K562 (cell line): ENCODE measurements around the gene ERBB3. TPM values are rescaled to one million over a fixed set of nuclear protein-coding genes. Genes with fewer than 3 reads are reported as not detected.

Experiments used
- ELF1 ChIP-seq: fragments of 200-800 bp; sonication (Bioruptor generic); IDR thresholded peaks from 2 replicates; pipeline ENCODE4 v1.6.1; 2016; ENCODE audit warnings: missing genetic modification characterization, missing compliant biosample characterization
- ELF2 ChIP-seq: fragments of 250-450 bp; sonication (Bioruptor Pico); IDR thresholded peaks from 2 replicates; pipeline ENCODE4 v1.5.0; 2021; ENCODE audit warnings: mild to moderate bottlenecking
- RBM14 ChIP-seq: fragments of 200-400 bp; formaldehyde crosslinking; IDR thresholded peaks from 2 replicates; pipeline ENCODE4 v1.6.1; 2018; ENCODE audit warnings: low read depth, mild to moderate bottlenecking, low read length, moderate library complexity, borderline replicate concordance; ENCODE audit not compliant: insufficient read depth
- SIN3B ChIP-seq: fragments of 450-650 bp; IDR thresholded peaks from 2 replicates; pipeline ENCODE4 v1.6.1; 2017; ENCODE audit warnings: low read depth, mild to moderate bottlenecking, moderate library complexity
- SMAD1 ChIP-seq: fragments of 150-350 bp; IDR thresholded peaks from 2 replicates; pipeline ENCODE4 v1.6.1; 2014; ENCODE audit warnings: low read length, low read depth; ENCODE audit not compliant: partially characterized antibody
- SMARCE1 ChIP-seq: fragments of 450-650 bp; IDR thresholded peaks from 2 replicates; pipeline ENCODE4 v1.7.1; 2016; ENCODE audit warnings: mild to moderate bottlenecking
- ZC3H8 ChIP-seq: fragments of 450-650 bp; IDR thresholded peaks from 2 replicates; pipeline ENCODE4 v1.6.1; 2017
- ZNF764 ChIP-seq: fragments of 250-450 bp; sonication (Bioruptor Pico); IDR thresholded peaks from 2 replicates; pipeline ENCODE4 v1.4.0; 2020; ENCODE audit warnings: low read depth, mild to moderate bottlenecking, moderate library complexity
- polyA plus RNA-seq, 8 experiments: library from polyadenylated mRNA; depleted of rRNA in 4 of 8; stranded (reverse) in 5 of 8; unstranded in 3 of 8; fragments of >200 nt; fragmentation: Nextera tagmentation in 2 of 8; fragmentation: Illumina TruSeq in 1 of 8; extraction: Ambion mirVana in 2 of 8; extraction: Trizol in 1 of 8; gene quantifications; 2 replicates each; pipeline versions ENCODE4 v1.2.1 to v1.2.3, GENCODE V29; 2011 to 2014; ENCODE audit warnings: inconsistent platforms in 1 of 8, missing spikeins in 1 of 8
- total RNA-seq, 7 experiments: library from RNA; depleted of rRNA in 6 of 7; stranded (reverse); fragments of >200 nt in 6 of 7; fragmentation: Illumina TruSeq in 2 of 7; extraction: Trizol in 2 of 7; gene quantifications; 2 replicates each; pipeline versions ENCODE4 v1.2.1 to v1.2.3, GENCODE V29; 2011 to 2021; ENCODE audit warnings: low replicate concordance in 1 of 7
- TF ChIP-seq, protein P1 (sequence below): sonication (generic); formaldehyde crosslinking; IDR thresholded peaks from 2 replicates; pipeline ENCODE4 v1.8.1; 2023; ENCODE audit warnings: missing genetic modification reagents, mild to moderate bottlenecking, borderline replicate concordance
- TF ChIP-seq, protein P2 (sequence below): IDR thresholded peaks from 2 replicates; pipeline ENCODE4 v1.6.1; 2011; ENCODE audit warnings: borderline replicate concordance, low read depth, mild to moderate bottlenecking, moderate library complexity, low read length; ENCODE audit not compliant: insufficient read depth, poor library complexity, severe bottlenecking
- TF ChIP-seq, protein P3 (sequence below): IDR thresholded peaks from 2 replicates; pipeline ENCODE4 v1.6.1; 2011; ENCODE audit not compliant: insufficient read length; ENCODE audit errors: extremely low read depth
- TF ChIP-seq, protein P4 (sequence below): fragments of 450-650 bp; IDR thresholded peaks from 2 replicates; pipeline ENCODE4 v1.6.1; 2018; ENCODE audit warnings: mild to moderate bottlenecking, low read depth; ENCODE audit not compliant: partially characterized antibody
- TF ChIP-seq, protein P5 (sequence below), 2 experiments: fragments of 450-650 bp; IDR thresholded peaks; 2 replicates each; pipeline ENCODE4 v1.6.1; 2016

ERBB3 gene
- total and polyA plus RNA-seq, 9 of the 15 experiments (the other 6 are each of a cell fraction or from before 2014, with no cell fraction given), result 1.5 to 5.4 (median 3.8) TPM

DNA sequence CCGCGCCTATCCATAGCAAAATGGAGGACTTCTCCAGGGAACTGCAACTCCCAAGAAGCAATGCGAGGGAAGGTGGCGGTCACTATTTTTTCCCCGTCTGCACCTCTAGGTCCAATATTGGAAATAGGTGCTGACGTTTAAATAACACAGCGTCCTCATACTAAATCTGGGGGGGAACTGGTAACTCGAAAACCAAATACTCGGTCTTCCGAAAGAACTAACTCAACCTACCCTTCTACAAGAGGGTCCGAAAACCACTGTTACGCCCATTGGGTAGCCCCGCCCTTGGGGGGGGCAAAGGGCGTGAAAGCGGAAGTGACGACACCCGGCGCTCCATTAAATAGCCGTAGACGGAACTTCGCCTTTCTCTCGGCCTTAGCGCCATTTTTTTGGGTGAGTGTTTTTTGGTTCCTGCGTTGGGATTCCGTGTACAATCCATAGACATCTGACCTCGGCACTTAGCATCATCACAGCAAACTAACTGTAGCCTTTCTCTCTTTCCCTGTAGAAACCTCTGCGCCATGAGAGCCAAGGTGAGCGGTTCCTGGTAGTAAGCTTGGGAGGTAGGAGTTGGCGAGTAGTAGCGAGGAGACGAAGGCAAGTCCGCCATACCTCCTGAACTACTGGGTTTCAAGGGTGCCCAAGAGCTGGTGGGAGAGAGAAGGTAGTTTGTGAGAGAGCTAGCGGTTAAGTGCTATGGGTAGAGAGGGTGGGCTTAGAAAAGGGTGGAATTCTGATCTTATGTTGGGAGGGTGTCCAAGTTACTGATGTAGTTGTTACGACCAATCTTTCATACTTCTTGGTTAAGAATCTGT lies 36.5 kb downstream of the ERBB3 start, which contains the start of gene RPL41 (continued):
- TF ChIP-seq, protein P1, sequence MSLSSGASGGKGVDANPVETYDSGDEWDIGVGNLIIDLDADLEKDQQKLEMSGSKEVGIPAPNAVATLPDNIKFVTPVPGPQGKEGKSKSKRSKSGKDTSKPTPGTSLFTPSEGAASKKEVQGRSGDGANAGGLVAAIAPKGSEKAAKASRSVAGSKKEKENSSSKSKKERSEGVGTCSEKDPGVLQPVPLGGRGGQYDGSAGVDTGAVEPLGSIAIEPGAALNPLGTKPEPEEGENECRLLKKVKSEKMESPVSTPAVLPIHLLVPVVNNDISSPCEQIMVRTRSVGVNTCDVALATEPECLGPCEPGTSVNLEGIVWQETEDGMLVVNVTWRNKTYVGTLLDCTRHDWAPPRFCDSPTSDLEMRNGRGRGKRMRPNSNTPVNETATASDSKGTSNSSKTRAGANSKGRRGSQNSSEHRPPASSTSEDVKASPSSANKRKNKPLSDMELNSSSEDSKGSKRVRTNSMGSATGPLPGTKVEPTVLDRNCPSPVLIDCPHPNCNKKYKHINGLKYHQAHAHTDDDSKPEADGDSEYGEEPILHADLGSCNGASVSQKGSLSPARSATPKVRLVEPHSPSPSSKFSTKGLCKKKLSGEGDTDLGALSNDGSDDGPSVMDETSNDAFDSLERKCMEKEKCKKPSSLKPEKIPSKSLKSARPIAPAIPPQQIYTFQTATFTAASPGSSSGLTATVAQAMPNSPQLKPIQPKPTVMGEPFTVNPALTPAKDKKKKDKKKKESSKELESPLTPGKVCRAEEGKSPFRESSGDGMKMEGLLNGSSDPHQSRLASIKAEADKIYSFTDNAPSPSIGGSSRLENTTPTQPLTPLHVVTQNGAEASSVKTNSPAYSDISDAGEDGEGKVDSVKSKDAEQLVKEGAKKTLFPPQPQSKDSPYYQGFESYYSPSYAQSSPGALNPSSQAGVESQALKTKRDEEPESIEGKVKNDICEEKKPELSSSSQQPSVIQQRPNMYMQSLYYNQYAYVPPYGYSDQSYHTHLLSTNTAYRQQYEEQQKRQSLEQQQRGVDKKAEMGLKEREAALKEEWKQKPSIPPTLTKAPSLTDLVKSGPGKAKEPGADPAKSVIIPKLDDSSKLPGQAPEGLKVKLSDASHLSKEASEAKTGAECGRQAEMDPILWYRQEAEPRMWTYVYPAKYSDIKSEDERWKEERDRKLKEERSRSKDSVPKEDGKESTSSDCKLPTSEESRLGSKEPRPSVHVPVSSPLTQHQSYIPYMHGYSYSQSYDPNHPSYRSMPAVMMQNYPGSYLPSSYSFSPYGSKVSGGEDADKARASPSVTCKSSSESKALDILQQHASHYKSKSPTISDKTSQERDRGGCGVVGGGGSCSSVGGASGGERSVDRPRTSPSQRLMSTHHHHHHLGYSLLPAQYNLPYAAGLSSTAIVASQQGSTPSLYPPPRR (CRISPR knock-in tag), result 0 out of 2 replicates have a peak, but pooled peaks have one; percentile 24
- peak; percentile 69 for TF ChIP-seq ZNF764
- TF ChIP-seq, protein P2, sequence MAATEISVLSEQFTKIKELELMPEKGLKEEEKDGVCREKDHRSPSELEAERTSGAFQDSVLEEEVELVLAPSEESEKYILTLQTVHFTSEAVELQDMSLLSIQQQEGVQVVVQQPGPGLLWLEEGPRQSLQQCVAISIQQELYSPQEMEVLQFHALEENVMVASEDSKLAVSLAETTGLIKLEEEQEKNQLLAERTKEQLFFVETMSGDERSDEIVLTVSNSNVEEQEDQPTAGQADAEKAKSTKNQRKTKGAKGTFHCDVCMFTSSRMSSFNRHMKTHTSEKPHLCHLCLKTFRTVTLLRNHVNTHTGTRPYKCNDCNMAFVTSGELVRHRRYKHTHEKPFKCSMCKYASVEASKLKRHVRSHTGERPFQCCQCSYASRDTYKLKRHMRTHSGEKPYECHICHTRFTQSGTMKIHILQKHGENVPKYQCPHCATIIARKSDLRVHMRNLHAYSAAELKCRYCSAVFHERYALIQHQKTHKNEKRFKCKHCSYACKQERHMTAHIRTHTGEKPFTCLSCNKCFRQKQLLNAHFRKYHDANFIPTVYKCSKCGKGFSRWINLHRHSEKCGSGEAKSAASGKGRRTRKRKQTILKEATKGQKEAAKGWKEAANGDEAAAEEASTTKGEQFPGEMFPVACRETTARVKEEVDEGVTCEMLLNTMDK, result no peak
- TF ChIP-seq, protein P3, sequence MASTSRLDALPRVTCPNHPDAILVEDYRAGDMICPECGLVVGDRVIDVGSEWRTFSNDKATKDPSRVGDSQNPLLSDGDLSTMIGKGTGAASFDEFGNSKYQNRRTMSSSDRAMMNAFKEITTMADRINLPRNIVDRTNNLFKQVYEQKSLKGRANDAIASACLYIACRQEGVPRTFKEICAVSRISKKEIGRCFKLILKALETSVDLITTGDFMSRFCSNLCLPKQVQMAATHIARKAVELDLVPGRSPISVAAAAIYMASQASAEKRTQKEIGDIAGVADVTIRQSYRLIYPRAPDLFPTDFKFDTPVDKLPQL, result peak; percentile 94
- peak; percentile 71; the same call in 1 of the 2 replicates for TF ChIP-seq ZC3H8
- 0 out of 2 replicates have a peak, but pooled peaks have one; percentile 38 for TF ChIP-seq ELF2
- TF ChIP-seq, protein P4, sequence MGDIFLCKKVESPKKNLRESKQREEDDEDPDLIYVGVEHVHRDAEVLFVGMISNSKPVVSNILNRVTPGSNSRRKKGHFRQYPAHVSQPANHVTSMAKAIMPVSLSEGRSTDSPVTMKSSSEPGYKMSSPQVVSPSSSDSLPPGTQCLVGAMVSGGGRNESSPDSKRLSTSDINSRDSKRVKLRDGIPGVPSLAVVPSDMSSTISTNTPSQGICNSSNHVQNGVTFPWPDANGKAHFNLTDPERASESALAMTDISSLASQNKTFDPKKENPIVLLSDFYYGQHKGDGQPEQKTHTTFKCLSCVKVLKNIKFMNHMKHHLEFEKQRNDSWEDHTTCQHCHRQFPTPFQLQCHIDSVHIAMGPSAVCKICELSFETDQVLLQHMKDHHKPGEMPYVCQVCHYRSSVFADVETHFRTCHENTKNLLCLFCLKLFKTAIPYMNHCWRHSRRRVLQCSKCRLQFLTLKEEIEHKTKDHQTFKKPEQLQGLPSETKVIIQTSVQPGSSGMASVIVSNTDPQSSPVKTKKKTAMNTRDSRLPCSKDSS, result no peak
- TF ChIP-seq, protein P5, sequence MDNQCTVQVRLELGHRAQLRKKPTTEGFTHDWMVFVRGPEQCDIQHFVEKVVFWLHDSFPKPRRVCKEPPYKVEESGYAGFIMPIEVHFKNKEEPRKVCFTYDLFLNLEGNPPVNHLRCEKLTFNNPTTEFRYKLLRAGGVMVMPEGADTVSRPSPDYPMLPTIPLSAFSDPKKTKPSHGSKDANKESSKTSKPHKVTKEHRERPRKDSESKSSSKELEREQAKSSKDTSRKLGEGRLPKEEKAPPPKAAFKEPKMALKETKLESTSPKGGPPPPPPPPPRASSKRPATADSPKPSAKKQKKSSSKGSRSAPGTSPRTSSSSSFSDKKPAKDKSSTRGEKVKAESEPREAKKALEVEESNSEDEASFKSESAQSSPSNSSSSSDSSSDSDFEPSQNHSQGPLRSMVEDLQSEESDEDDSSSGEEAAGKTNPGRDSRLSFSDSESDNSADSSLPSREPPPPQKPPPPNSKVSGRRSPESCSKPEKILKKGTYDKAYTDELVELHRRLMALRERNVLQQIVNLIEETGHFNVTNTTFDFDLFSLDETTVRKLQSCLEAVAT (IDR thresholded peaks at IDR 0.05), result peak; percentile 84 to 88
- TF ChIP-seq SMARCE1, result 0 out of 2 replicates have a peak, but pooled peaks have one; percentile 13
- peak; percentile 96 for TF ChIP-seq SMAD1
- TF ChIP-seq ELF1, result peak; percentile 84
- TF ChIP-seq RBM14, result no peak
- peak; percentile 60; the same call in 1 of the 2 replicates for TF ChIP-seq SIN3B
